ENCODE results near the gene TLE1. TPM values are rescaled to one million over a fixed set of nuclear protein-coding genes. Genes with fewer than 3 reads are reported as not detected.
A peak's percentile ranks its signal among the peaks of the same experiment; 100 is the strongest.

Gene TLE1
- total RNA-seq, 3 donors from 2014 or later = 42.9 to 51.8 (median 47.3) TPM

- DNase-seq (no peak), ATAC-seq (no peak)
- Histone ChIP-seq H3K4me3 (no peak overlapping the region), H3K4me1 (ENCODE audit: low read depth) (peaks cover 24% of the 10 kb centered on the region), H3K36me3 (ENCODE audit: low read depth) (no peaks in the 10 kb centered on the region), H3K9me3 (no peaks in the 10 kb centered on the region)
- intact Hi-C loops (cut with DNase I, micrococcal nuclease) = no loop called here
- TF ChIP-seq, protein P1, sequence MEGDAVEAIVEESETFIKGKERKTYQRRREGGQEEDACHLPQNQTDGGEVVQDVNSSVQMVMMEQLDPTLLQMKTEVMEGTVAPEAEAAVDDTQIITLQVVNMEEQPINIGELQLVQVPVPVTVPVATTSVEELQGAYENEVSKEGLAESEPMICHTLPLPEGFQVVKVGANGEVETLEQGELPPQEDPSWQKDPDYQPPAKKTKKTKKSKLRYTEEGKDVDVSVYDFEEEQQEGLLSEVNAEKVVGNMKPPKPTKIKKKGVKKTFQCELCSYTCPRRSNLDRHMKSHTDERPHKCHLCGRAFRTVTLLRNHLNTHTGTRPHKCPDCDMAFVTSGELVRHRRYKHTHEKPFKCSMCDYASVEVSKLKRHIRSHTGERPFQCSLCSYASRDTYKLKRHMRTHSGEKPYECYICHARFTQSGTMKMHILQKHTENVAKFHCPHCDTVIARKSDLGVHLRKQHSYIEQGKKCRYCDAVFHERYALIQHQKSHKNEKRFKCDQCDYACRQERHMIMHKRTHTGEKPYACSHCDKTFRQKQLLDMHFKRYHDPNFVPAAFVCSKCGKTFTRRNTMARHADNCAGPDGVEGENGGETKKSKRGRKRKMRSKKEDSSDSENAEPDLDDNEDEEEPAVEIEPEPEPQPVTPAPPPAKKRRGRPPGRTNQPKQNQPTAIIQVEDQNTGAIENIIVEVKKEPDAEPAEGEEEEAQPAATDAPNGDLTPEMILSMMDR (IDR thresholded peaks at IDR 0.05) = no peak
These were observed 100.0 kb downstream of the TLE1 start for GRCh38 chr9:81589392-81589791.

DNA sequence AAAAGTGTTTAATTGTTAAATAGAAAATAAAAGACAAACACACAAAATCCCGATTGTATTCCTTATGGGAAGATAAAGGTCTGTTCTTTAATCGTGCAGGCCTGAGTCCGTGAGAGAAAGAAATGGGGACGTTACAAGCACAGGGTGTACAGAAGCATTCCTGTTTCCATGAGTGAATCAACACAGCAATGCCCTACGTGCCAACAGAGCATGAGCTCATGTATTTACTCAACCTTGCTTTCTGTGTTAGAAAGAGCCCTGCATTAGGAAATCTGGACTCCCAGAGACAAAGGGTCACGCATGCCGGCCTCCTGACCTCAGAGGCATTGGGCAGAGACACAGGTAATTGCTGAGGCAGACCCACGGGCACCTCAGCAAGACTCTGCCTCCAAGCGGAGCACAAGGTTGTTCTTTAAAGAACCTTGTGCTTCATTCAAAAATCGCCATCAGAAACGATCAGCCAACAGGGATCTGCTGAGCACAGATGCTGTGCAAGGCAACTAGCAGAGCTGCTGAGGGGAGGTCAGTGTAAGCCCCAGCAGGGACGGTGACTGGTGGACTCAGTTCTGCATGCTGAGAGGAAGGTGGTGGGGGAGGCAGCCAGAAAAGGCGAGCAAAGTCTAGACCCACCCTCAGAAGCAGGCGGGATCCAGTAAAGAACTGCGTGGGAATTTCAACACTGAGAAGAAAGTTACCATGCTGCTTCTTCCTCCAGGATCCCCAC, 101.0 kb downstream of the TLE1 start:
- no peak overlapping the region for H3K4me3 ChIP-seq
- no peaks in the 10 kb centered on the region for H3K36me3 ChIP-seq (ENCODE audit: low read depth)
- ATAC-seq (peak; percentile 75), DNase-seq (peak in 2 of 3 donors; percentile 50 to 51)
- no peaks in the 10 kb centered on the region for H3K9me3 ChIP-seq
- peaks cover 20% of the 10 kb centered on the region for H3K4me1 ChIP-seq (ENCODE audit: low read depth)
- TF ChIP-seq, protein P1 (IDR thresholded peaks at IDR 0.05) = no peak
- intact Hi-C loops (cut with DNase I, micrococcal nuclease) = no loop called here

DNA sequence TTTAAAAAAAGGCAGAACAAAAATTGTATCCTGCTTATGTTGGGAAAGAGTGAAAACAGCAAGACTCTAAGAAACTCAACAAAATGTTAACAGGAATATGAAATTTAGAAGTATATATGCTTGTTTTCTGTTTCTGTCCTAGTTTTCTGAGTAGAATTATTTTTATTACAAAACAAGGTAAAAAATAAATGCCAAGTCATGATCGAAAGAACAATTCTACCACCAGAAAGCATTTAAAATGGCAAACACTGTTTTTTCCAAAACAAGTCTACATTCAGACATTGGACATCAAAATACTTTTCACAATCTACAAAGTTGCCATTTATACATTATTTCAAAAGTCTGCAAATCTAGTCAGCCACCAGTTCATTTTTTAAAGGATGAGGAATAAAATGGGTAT, 102.6 kb downstream of the TLE1 start:
- Histone ChIP-seq H3K9me3 (no peaks in the 10 kb centered on the region), H3K4me1 (ENCODE audit: low read depth) (peaks cover 8% of the 10 kb centered on the region), H3K36me3 (ENCODE audit: low read depth) (no peaks in the 10 kb centered on the region), H3K4me3 (no peak overlapping the region)
- intact Hi-C loops (cut with DNase I, micrococcal nuclease) = no loop called here
- ATAC-seq = no peak
- TF ChIP-seq, protein P1 (IDR thresholded peaks at IDR 0.05) = no peak
- no peak for DNase-seq

DNA sequence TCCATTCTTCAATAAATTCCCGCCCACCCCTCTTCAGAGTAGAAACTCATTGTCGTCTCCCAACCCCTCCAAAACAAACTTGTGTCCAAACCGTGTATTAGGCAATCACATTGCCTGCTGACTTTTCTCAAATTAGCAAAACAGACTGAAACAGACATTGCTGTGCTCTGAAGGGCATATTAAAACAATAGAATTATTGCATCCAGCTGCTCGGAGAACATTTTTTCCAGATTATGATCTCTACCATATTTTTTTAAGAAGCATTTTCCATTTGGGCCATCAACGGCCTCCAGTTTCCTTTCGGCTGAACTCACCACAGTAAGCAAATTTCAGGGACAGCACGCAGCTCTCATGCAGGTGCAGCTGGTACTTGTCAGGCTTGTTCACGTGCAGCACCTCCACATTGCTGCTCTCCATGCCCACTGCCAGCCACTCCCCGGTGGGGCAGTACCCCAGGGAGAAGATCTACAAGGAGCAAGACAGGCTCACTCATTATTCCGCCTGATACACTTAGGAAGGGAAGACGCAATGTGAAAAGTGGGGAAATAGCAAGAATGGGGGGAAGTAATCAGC, 104.1 kb downstream of the TLE1 start:
- peaks cover 8% of the 10 kb centered on the region for H3K4me1 ChIP-seq (ENCODE audit: low read depth)
- ATAC-seq (no peak), DNase-seq (no peak)
- intact Hi-C loops (cut with DNase I, micrococcal nuclease) = no loop called here
- H3K4me3 ChIP-seq = no peak overlapping the region
- H3K36me3 ChIP-seq (ENCODE audit: low read depth) = no peaks in the 10 kb centered on the region
- no peaks in the 10 kb centered on the region for H3K9me3 ChIP-seq
- TF ChIP-seq, protein P1 (IDR thresholded peaks at IDR 0.05) = no peak

DNA sequence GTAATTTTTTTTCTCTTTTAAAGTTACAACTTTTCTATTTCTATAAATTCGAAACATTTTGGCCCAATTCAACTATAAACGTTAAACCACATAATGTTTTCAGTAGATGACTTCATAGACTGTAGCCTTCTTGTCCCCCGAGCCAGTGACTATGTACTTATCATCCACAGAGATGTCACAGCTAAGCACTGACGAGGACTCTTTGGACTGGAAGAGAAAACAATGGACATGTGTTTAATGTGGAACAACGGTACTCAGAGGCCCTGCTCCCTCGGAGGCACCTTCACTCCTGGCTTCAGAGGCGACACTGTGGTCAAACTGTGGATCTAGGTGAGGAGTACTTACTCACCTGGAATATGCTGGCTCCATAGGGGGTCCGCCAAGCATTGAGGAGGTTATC, 105.2 kb downstream of the TLE1 start:
- intact Hi-C loops (cut with DNase I, micrococcal nuclease) = no loop called here
- ATAC-seq = no peak
- Histone ChIP-seq H3K9me3 (no peaks in the 10 kb centered on the region), H3K4me3 (no peak overlapping the region), H3K36me3 (ENCODE audit: low read depth) (no peaks in the 10 kb centered on the region), H3K4me1 (ENCODE audit: low read depth) (peaks cover 8% of the 10 kb centered on the region)
- TF ChIP-seq, protein P1 (IDR thresholded peaks at IDR 0.05) = no peak
- no peak for DNase-seq
